ENCODE measurements around the gene SMIM24. TPM values are rescaled to one million over a fixed set of nuclear protein-coding genes. Genes with fewer than 3 reads are reported as not detected.

Gene SMIM24
- total and polyA plus RNA-seq, 9 of the 15 experiments (the other 6 are each of a cell fraction or from before 2014, with no cell fraction given) = 0.45 to 12.3 (median 1.4) TPM; not detected in 1

DNA sequence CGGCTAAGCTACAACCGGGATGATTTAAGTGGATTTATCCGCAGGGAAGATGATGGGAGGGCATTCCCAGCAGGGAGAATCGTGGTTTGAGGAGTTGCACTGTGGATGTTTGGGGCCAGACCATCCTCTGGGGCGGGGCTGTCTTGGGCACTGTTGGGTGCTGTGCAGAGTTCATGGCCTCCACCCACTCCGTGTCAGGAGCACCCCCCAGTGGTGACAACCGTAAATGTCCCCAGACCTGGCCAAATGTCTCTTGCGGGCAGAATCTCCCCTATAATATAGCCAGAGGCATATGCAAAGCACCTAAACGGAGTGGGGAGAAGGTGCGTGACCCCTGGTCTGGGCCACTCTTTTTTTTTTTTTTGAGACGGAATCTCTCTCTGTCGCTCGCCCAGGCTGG lies 40.2 kb downstream of the SMIM24 start:
- Histone ChIP-seq H3K9ac (ENCODE audit: insufficient read depth in 1 of 2, low read depth in 2 of 2, low read length in 2 of 2) (no peak overlapping the region; a peak in 1 of 4 replicates), H3K36me3 (ENCODE audit: control insufficient read depth, insufficient read depth, low read length) (peaks cover 85% of the 10 kb centered on the region), H3K4me2 (ENCODE audit: insufficient read depth, low read length) (no peak overlapping the region), H3K9me3 (replicated peaks; ENCODE audit: control insufficient read depth, insufficient read depth, low read depth, low read length) (no peaks in the 10 kb centered on the region), H3K79me2 (ENCODE audit: control insufficient read depth, insufficient read depth, low read length) (peaks cover 33% of the 10 kb centered on the region), H3K27me3 (ENCODE audit: control insufficient read depth in 2 of 2, insufficient read depth in 2 of 2, low read length in 2 of 2) (no peaks in the 10 kb centered on the region), H3K4me3 (no peak overlapping the region), H3K4me1 (replicated peaks in 1 of 2; ENCODE audit: control insufficient read depth in 2 of 2, insufficient read depth in 2 of 2, low read length in 2 of 2) (peaks cover 4 to 21% of the 10 kb centered on the region in 2 experiments; a peak in 4 of 5 replicates), H3K9me1 (ENCODE audit: control insufficient read depth, insufficient read depth, low read length) (no peaks in the 10 kb centered on the region), H4K20me1 (replicated peaks; ENCODE audit: control insufficient read depth, insufficient read depth, low read length) (peaks cover 5% of the 10 kb centered on the region), H2AFZ (ENCODE audit: low read depth, low read length) (no peak overlapping the region), H3K27ac (ENCODE audit: extremely low read depth, low read depth, low read length) (no peak overlapping the region)
- DNase-seq (ENCODE audit: extremely low read depth in 1 of 4, low spot score in 3 of 4) (peak; percentile 62 to 73 (median 68)), FAIRE-seq (peak; percentile 74), ATAC-seq (peak; percentile 77)
- BruUV-seq (replicated peaks) = no TSS peak
- CTCF ChIA-PET (ENCODE audit: low intra/inter-chr PET ratio) = interaction anchor here (1.2 kb wide), 2 partner anchors 113 to 135 kb away, joined by 7 to 11 read pairs; no protein-coding TSS in a partner anchor
- 68% methylated on average over 7 of the region's 13 CpGs for WGBS (ENCODE audit: insufficient coverage, low coverage, missing lambda C conversion rate)
- intact Hi-C loops (cut with micrococcal nuclease) = no loop called here
- POLR2A ChIA-PET = no interaction called here
- in situ Hi-C loops (cut with MboI) = no loop called here
- TF ChIP-seq ZNF75A (CRISPR knock-in tag; IDR thresholded peaks at IDR 0.05) (no peak), CTCF (IDR thresholded peaks at IDR 0.05 in 2 of 3, conservative IDR thresholded peaks at IDR 0.05 in 1 of 3; ENCODE audit: insufficient read depth in 2 of 3, low read depth in 1 of 3, low read length in 3 of 3) (peak; percentile 66 to 71 (median 69)), ZNF140 (CRISPR knock-in tag; IDR thresholded peaks at IDR 0.05) (no peak), EGR1 (conservative IDR thresholded peaks at IDR 0.05) (0 out of 2 replicates have a peak, but pooled peaks have one; percentile 38), ZNF644 (tag; IDR thresholded peaks at IDR 0.05; ENCODE audit: low read depth) (no peak), YY1 (IDR thresholded peaks at IDR 0.05; ENCODE audit: borderline replicate concordance in 1 of 3, control insufficient read depth in 1 of 3, extremely low read depth in 1 of 3, insufficient read depth in 3 of 3, insufficient read length in 1 of 3, insufficient replicate concordance in 2 of 3, low read depth in 1 of 3, low read length in 2 of 3) (peak in 2 of 3 experiments; percentile 18 to 60), SMC3 (conservative IDR thresholded peaks at IDR 0.05; ENCODE audit: insufficient read depth, low read depth, low read length) (peak; percentile 43; the same call in 1 of the 2 replicates)
- TF ChIP-seq, protein P1, sequence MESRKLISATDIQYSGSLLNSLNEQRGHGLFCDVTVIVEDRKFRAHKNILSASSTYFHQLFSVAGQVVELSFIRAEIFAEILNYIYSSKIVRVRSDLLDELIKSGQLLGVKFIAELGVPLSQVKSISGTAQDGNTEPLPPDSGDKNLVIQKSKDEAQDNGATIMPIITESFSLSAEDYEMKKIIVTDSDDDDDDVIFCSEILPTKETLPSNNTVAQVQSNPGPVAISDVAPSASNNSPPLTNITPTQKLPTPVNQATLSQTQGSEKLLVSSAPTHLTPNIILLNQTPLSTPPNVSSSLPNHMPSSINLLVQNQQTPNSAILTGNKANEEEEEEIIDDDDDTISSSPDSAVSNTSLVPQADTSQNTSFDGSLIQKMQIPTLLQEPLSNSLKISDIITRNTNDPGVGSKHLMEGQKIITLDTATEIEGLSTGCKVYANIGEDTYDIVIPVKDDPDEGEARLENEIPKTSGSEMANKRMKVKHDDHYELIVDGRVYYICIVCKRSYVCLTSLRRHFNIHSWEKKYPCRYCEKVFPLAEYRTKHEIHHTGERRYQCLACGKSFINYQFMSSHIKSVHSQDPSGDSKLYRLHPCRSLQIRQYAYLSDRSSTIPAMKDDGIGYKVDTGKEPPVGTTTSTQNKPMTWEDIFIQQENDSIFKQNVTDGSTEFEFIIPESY (CRISPR knock-in tag; IDR thresholded peaks at IDR 0.05) = peak; percentile 71; the same call in 1 of the 2 replicates
